Activated CD4-positive, alpha-beta T cell treated with anti-CD3 and anti-CD28 coated beads, Interleukin-2, amount 10 ng/mL, durations not matched to agents 24 days and 14 days (primary cell): ENCODE measurements around the gene TRA2B. TPM values are rescaled to one million over a fixed set of nuclear protein-coding genes. Genes with fewer than 3 reads are reported as not detected.

Source experiments
- total RNA-seq: library from RNA; stranded (reverse); gene quantifications from 2 replicates; pipeline ENCODE4 v1.2.3, GENCODE V29; 2022

Gene TRA2B
- total RNA-seq, 1 donor from 2014 or later = 314 TPM

Other genes with a start within 250 kb of the TRA2B start
- gene IGF2BP2, start 113.0 kb downstream of the TRA2B start, total RNA-seq = 0.64 and 0.89 TPM in 2 replicates
- 2.2 and 2.5 TPM in 2 replicates for gene ETV5, start 171.1 kb upstream of the TRA2B start, total RNA-seq